22Rv1 (cell line): ENCODE results near the gene NPIPB12.
"Not testable (repeated sequence)": the region's sequence is repeated elsewhere in the genome, so short reads cannot be mapped to it uniquely, and the experiment has no call there.

Experiments used
- CTCF ChIP-seq: fragments of 450-650 bp; IDR thresholded peaks from 2 replicates; pipeline ENCODE4 v1.5.1; 2017; ENCODE audit warnings: mild to moderate bottlenecking
- ZFX ChIP-seq: fragments of 450-650 bp; IDR thresholded peaks from 2 replicates; pipeline ENCODE4 v1.6.1; 2017; ENCODE audit warnings: antibody characterized with exemption, borderline replicate concordance

- TF ChIP-seq CTCF, ZFX: not testable (repeated sequence)
Measured at GRCh38 chr16:29459706-29460646, 46.2 kb downstream of the NPIPB12 start, which contains the start of gene SULT1A4.
